Adrenal gland (tissue), 5 donors: ENCODE data around the gene DIAPH3.

Experiments used
- CTCF ChIP-seq, 6 experiments: fragments of 450-650 bp in 4 of 6; fragments of 200-600 bp in 2 of 6; sonication (generic) in 1 of 6; IDR thresholded peaks; 1 replicate in 5 of 6; 2 replicates in 1 of 6; pipeline versions ENCODE4 v1.5.1 to v1.8.0; 2016 to 2021; ENCODE audit warnings: antibody characterized with exemption in 6 of 6, mild to moderate bottlenecking in 2 of 6, moderate library complexity in 1 of 6
- POLR2A ChIP-seq, 2 donors: fragments of 450-650 bp; IDR thresholded peaks; one replicate each; pipeline ENCODE4 v1.6.1; 2017; ENCODE audit warnings: antibody characterized with exemption in 2 of 2, mild to moderate bottlenecking in 2 of 2, moderate library complexity in 1 of 2
- donor health status: DM: no; HTN: no; CAD: no.

GRCh38 chr13:60051754-60052285 lies 111.9 kb downstream of the DIAPH3 start:
- TF ChIP-seq POLR2A (IDR thresholded peaks at IDR 0.05): no peak
- TF ChIP-seq CTCF (IDR thresholded peaks at IDR 0.05): no peak
